Effector CD8-positive, alpha-beta T cell (primary cell): ENCODE data around the gene CASS4.
"Not testable (repeated sequence)": the region's sequence is repeated elsewhere in the genome, so short reads cannot be mapped to it uniquely, and the experiment has no call there.

ENCODE experiments used
- DNase-seq: peaks from one replicate; lab custom pipeline; 2025; lab: John Stamatoyannopoulos, UW

CASS4 gene

DNA sequence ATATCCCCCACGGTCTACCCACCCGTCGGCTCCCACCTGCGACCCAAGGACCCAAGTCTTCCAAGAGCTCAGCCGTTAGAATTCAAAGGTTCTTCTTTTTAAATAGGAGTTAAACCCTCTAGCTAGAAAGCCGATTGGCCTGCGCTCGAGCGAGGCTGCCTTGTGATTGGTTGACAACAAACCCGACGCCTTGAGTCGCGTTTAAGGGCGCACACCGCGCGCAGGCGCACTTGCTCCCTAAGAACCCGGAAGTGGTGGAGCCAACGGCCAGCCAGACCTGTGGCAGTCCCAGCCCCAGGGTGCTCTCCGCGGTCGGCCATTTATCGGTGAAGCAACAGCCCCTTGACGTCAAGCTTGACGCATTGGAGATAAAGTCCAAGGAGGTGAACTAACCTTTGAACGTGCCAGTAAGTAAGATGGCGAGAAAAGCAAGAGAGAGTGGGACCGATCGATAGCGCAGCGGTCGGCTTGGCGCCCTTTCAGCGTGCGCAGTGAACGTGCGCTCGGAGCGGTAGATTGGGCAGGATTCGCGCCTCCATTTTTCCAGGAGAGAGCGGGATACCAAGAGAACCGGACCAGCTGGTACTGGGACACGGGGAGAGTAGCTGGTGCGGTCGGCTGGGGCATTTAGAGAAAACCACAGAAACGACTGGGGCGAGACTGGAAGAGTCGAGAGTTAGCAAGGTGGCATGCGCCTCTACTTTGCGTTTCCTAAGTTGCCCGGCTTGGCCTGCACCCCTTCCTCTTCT is 19.8 kb upstream of the CASS4 start, which contains the start of the genes AURKA and CSTF1:
Gene AURKA, minus strand, starts transcription at position 84 of the 749 bp plus-strand sequence. CDS start 4,018 bp downstream, outside the sequence.
Gene CSTF1, plus strand, starts transcription at position 514 of the 749 bp plus-strand sequence. CDS start 2,908 bp downstream, outside the sequence.
- peak; percentile 99 for DNase-seq

DNA sequence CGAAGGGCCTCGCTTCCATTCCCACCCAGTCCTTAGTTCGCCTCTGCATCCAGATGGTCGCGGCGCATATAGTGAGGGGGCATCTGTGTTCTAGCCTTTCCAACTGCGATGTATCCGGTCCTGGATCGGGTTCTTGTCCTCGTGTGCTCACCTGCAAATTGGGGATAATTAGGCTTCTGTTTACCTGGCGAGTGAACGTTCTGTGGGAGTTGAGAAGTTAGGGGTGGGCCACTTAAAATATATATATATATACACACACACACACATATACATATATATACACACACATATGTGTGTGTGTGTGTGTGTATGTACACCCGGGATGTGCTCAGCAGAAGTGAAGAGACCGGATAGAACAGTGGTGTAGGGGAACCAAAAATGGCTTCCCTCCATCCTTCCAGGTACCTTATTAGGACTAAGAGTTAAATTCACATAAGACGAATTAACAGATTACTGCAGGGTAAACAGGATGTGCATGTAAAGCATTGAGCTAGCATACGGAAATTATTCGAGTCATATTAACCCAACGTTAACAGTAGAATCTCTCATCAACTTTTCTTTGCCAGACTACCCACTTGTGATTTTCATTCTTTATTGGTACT is 19.1 kb upstream of the CASS4 start:
- no peak for DNase-seq

- DNase-seq: no peak
These were observed 18.4 kb upstream of the CASS4 start for GRCh38 chr20:56393653-56394052.

- no peak for DNase-seq
These were observed 16.9 kb upstream of the CASS4 start for GRCh38 chr20:56395166-56395565.

DNA sequence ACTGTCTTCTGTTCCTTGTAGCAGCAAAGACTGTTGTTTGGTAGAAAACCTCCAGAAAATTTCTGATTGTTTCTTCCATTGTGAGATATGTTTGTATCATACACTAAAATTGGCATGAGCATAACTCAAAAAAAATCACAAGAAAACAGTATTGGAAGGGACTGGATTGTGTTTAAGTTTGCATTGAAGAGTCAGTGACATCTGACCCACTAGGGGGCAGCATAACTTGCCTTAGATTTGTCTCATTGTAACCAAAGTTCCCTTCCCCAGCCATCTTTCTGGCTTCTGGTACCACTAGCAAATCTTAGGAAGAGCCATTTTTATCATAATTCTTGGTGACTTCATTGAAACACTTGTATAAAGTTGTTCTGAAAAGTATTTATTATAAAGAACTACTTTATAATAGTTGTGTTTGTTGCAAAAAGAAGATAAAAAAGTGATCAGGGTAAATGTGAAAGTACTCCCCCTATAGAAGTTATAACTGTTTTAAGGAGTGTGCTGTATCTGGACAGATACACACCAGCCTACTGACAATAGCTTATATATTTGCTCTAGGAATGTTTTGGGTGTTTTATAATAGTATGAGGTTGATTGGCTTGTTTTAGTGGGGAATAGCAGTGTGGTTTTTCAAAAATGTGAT is 11.9 kb upstream of the CASS4 start:
- peak; percentile 36 for DNase-seq

DNA sequence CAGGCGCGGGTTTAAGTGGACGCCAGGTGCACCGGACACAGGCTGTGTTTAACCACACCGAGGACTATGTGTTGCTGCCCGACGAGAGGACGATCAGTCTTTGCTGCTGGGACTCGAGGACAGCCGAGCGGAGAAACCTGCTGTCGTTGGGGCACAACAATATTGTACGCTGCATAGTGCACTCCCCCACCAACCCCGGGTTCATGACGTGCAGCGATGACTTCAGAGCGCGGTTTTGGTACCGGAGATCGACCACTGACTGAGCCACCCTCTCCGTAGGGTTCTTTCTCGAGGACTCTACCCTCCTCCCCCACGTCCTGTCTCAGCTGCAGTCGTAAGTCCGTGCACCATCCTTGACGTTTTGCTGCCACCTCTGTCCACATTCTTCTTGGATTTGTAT is 8.6 kb upstream of the CASS4 start:
- DNase-seq: no peak

GRCh38 chr20:56405356-56405755 is 6.7 kb upstream of the CASS4 start:
- DNase-seq: not testable (repeated sequence)

GRCh38 chr20:56406910-56407309 is 5.2 kb upstream of the CASS4 start:
- DNase-seq: no peak

DNA sequence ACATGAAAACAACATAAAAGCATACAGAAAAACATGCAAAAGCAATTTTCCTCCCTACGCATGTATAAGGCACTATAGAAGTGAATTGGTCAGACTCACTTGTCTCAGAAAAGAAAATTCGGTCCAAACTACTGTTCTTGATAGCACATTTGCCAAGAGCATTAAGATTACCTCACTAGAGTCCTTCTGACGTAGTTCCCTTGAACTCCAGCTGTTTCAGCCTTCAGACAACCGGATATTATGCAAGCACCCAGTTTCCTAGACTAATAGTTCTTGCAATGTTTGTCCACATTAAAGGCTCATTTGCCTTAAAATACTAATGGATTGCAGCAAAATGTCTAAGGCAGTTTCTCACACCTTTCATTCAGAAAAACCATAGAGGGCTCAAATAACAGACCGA is 2.5 kb upstream of the CASS4 start:
- no peak for DNase-seq

- DNase-seq: no peak
These were observed 2.1 kb upstream of the CASS4 start for GRCh38 chr20:56409956-56410355.

- DNase-seq: not testable (repeated sequence)
These were observed 773 bp upstream of the CASS4 start for GRCh38 chr20:56411287-56411686.

DNA sequence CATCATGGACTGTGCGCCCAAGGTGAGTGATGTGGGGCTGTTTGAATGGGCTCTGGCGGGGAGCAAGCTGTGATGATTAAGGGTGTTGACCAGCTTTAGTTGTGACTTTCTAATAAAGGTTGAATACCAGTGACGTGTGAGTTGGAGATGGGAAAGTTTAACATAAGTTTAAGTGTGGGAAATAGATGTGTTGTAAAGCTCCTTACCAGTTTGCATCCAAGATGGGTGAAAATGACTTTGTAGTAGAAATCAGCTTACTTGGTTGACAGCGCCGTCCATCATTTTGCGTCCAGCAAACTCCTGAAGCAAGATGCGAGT is 372 bp downstream of the CASS4 start:
- no peak for DNase-seq

GRCh38 chr20:56412949-56413348 is 889 bp downstream of the CASS4 start:
- DNase-seq: no peak

DNA sequence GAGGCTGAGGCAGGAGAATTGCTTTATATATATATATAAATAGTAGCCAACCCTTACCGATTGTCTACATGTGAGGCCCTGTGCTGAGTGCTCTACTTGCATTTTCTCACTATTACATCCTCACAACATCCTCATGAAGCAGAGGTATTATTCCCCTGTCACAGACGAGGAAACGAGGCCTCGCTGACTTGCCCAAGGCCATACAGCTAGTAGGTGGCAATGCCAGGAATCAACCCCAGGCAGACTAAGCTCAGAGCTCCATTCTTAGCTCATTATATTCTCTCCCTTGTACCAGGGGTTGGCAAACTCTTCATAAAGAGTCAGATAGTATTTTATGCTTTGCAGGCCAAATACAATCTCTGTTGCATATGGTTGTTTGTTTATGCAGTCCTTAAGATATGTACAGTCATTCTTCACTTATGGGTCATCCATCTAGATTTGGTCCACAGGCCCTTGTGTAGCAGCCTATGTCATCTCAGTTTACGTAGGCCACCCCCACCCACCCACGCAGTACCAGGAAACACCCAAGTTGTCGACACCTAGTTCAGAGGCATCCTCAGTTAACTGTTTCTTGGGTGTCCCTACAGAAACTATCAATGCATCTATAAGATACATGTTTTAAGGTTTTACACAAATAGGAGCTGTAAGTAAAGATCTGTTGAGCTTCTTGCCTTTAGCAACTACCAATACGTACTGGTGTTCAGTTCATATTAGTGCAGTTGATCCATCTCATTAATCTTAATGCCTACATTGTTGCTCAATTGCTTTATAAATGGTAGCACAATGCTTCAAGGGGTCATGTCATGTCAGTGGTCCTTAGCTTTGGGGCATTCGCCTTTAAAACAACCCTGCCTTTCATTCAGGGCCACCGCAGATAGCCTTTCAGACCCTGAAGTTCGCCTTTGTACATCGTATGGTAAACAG is 3.0 kb downstream of the CASS4 start:
- peak; percentile 7 for DNase-seq

DNA sequence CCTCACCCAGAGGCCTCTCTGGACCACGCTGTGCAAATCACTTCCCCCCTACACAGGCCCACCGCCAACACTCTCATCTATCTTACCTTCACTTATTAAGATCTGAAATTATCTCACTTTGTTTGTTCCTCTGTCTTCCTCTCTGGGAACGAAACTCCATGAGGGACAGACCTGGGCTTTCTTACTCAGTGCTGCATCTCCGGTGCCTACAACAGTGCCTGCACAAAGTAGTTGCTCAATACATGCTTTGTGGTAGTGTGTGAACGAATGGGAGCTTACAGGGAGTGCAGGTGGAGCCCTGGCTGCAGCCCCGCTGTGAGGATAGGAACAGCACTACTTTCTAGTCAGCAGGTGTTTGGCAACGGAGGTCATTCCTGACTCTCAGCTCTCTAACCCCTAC is 5.3 kb downstream of the CASS4 start:
- no peak for DNase-seq

- no peak for DNase-seq
These were observed 5.9 kb downstream of the CASS4 start for GRCh38 chr20:56417911-56418310.

DNA sequence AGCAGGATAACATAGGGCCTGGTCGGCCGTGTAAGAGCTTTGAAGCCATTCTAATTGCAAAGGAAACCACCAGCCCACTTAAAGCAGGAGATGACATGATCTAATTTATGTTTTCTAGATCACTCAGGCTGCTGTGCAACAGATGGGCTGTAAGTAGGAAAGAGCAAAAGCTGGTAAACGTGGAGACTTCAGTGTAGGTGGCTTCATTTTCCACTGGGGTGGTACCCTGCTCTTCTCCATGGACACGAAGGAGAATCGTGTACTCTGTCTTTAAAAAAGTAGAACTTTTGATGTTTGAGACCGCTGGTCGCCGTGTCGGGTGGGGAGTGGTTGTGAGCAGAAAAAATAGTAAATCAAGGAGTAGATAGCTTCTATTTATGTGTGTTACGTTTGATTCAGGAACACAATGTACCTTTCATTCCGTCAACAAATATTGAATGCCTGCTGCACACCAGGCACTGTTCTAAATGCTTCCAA is 6.4 kb downstream of the CASS4 start:
- DNase-seq: peak; percentile 3

DNA sequence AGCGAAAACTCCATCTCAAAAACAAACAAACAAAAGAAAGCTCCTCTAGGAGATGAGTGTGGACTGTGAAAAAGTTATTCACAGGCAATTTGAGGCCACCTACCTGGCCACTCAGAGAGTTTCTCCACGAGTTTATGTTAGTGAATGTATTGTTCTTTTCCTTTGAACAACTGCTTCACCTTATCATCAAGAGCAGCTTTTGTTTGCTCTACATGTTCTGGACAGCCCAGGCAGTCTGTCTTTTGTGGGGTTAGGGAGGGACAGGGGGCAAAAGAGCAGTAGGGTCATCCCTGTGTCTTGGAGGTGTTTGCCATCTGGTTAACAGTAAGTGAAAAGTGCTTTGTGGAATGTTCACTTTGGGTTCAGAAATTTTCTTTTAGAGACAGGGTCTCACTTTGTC is 8.0 kb downstream of the CASS4 start:
- no peak for DNase-seq

GRCh38 chr20:56420940-56421688 is 9.1 kb downstream of the CASS4 start:
- no peak for DNase-seq

DNA sequence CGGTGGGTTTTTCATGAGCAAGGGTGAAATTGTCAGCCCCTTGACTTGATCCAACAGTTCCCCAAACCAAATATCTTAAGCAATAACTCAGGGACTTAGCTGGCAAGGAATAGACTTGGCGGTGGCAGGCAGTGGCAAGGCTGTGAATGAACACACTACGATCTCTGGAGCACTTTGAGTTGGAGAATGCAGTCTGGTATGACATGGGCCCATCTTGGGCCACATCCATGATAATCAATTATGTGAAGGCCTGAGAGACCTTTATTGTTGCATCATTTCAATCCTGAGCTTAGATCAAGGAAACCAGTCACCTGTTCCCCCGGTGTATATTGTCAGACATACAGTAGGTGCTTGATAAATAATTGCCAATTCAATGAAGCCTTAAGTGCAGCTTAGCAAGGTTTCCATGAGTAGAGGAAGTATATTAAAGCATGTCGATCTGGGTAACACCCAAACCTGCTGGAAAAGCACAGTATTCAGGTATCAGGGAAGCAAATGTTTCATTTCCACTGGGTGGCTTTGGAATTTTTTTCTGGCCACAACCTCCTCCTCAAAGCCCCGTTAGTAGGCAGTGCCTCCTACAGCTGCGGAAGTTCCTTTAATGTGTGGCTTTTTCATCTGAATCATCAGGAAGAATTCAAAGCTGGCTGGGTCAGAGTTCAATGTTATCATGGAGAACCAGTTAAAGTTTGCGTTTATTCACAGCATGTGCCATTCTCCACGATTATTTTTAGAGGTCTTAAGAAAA is 10.2 kb downstream of the CASS4 start:
- no peak for DNase-seq

- DNase-seq: no peak
These were observed 10.7 kb downstream of the CASS4 start for GRCh38 chr20:56422824-56423189.
